Mucosa of stomach (tissue), 1 donor: Measurements from ENCODE around the gene DRICH1.
"Not testable (repeated sequence)": the region's sequence is repeated elsewhere in the genome, so short reads cannot be mapped to it uniquely, and the experiment has no call there.

ENCODE experiments used
- H3K27me3 ChIP-seq: one replicate; pipeline ENCODE4 v1.7.0; 2013; ENCODE audit warnings: mild to moderate bottlenecking, low read length; ENCODE audit not compliant: control insufficient read depth, insufficient read depth
- H3K36me3 ChIP-seq: one replicate; pipeline ENCODE4 v1.7.0; 2013; ENCODE audit warnings: low read length; ENCODE audit not compliant: control insufficient read depth, insufficient read depth
- H3K4me1 ChIP-seq: one replicate; pipeline ENCODE4 v1.7.0; 2013; ENCODE audit warnings: mild to moderate bottlenecking, low read length; ENCODE audit not compliant: control insufficient read depth, insufficient read depth
- H3K4me3 ChIP-seq: one replicate; pipeline ENCODE4 v1.7.0; 2013; ENCODE audit warnings: low read length
- H3K9ac ChIP-seq: one replicate; pipeline ENCODE4 v1.7.0; 2013; ENCODE audit warnings: mild to moderate bottlenecking, low read length, moderate library complexity
- H3K9me3 ChIP-seq: one replicate; pipeline ENCODE4 v1.7.0; 2013; ENCODE audit warnings: mild to moderate bottlenecking, low read length, moderate library complexity; ENCODE audit not compliant: control insufficient read depth
- donor health status: Pancreatic carcinoma.

Gene DRICH1

GRCh38 chr22:23606204-23607131, 25.7 kb downstream of the DRICH1 start:
- H3K4me1 ChIP-seq, result no peaks in the 10 kb centered on the region
- H3K9me3 ChIP-seq, result no peaks in the 10 kb centered on the region
- peaks cover 4% of the 10 kb centered on the region for H3K27me3 ChIP-seq
- H3K9ac ChIP-seq, result no peak overlapping the region
- no peak overlapping the region for H3K4me3 ChIP-seq
- H3K36me3 ChIP-seq, result no peaks in the 10 kb centered on the region

- Histone ChIP-seq H3K4me3 (no peak overlapping the region), H3K36me3 (no peaks in the 10 kb centered on the region), H3K27me3 (peaks cover 4% of the 10 kb centered on the region), H3K4me1 (no peaks in the 10 kb centered on the region), H3K9me3 (no peaks in the 10 kb centered on the region), H3K9ac (no peak overlapping the region)
Measured at GRCh38 chr22:23604939-23605712, 27.0 kb downstream of the DRICH1 start.

- no peak overlapping the region for H3K4me3 ChIP-seq
Measured at GRCh38 chr22:23603266-23603665, 28.9 kb downstream of the DRICH1 start.

GRCh38 chr22:23598805-23599518, 33.2 kb downstream of the DRICH1 start:
- no peaks in the 10 kb centered on the region for H3K27me3 ChIP-seq
- H3K9me3 ChIP-seq, result no peaks in the 10 kb centered on the region
- H3K36me3 ChIP-seq, result no peaks in the 10 kb centered on the region

More at GRCh38 chr22:23603266-23603665, 28.9 kb downstream of the DRICH1 start:
- H3K9me3 ChIP-seq, result no peaks in the 10 kb centered on the region
- H3K4me1 ChIP-seq, result no peaks in the 10 kb centered on the region
- peaks cover 4% of the 10 kb centered on the region for H3K27me3 ChIP-seq
- no peak overlapping the region for H3K9ac ChIP-seq
- no peaks in the 10 kb centered on the region for H3K36me3 ChIP-seq

GRCh38 chr22:23597576-23598268, 34.4 kb downstream of the DRICH1 start:
- H3K4me3 ChIP-seq, H3K36me3 ChIP-seq, H3K9ac ChIP-seq, H3K9me3 ChIP-seq, H3K4me1 ChIP-seq, H3K27me3 ChIP-seq: not testable (repeated sequence)

More at GRCh38 chr22:23598805-23599518, 33.2 kb downstream of the DRICH1 start:
- no peak overlapping the region for H3K9ac ChIP-seq
- no peaks in the 10 kb centered on the region for H3K4me1 ChIP-seq
- H3K4me3 ChIP-seq, result no peak overlapping the region

GRCh38 chr22:23595904-23596303, 36.2 kb downstream of the DRICH1 start:
- not testable (repeated sequence) for H3K4me1 ChIP-seq, H3K9me3 ChIP-seq, H3K4me3 ChIP-seq, H3K36me3 ChIP-seq, H3K9ac ChIP-seq, H3K27me3 ChIP-seq

GRCh38 chr22:23591846-23592245, 40.3 kb downstream of the DRICH1 start:
- Histone ChIP-seq H3K4me3 (no peak overlapping the region), H3K9me3 (no peaks in the 10 kb centered on the region), H3K9ac (no peak overlapping the region), H3K27me3 (no peaks in the 10 kb centered on the region), H3K4me1 (no peaks in the 10 kb centered on the region), H3K36me3 (no peaks in the 10 kb centered on the region)

- no peaks in the 10 kb centered on the region for H3K9me3 ChIP-seq
- H3K27me3 ChIP-seq, result no peaks in the 10 kb centered on the region
- no peak overlapping the region for H3K9ac ChIP-seq
- H3K4me1 ChIP-seq, result no peaks in the 10 kb centered on the region
- H3K36me3 ChIP-seq, result no peaks in the 10 kb centered on the region
- no peak overlapping the region for H3K4me3 ChIP-seq
Measured at GRCh38 chr22:23591201-23591791, 40.8 kb downstream of the DRICH1 start.

GRCh38 chr22:23583836-23584235, 48.3 kb downstream of the DRICH1 start:
- H3K36me3 ChIP-seq, result no peaks in the 10 kb centered on the region
- H3K9me3 ChIP-seq, result no peaks in the 10 kb centered on the region
- H3K4me1 ChIP-seq, result no peaks in the 10 kb centered on the region
- no peak overlapping the region for H3K4me3 ChIP-seq
- no peaks in the 10 kb centered on the region for H3K27me3 ChIP-seq
- no peak overlapping the region for H3K9ac ChIP-seq

GRCh38 chr22:23583153-23583552, 49.0 kb downstream of the DRICH1 start:
- no peaks in the 10 kb centered on the region for H3K9me3 ChIP-seq
- H3K9ac ChIP-seq, result no peak overlapping the region
- H3K27me3 ChIP-seq, result no peaks in the 10 kb centered on the region
- no peaks in the 10 kb centered on the region for H3K36me3 ChIP-seq
- no peaks in the 10 kb centered on the region for H3K4me1 ChIP-seq
- H3K4me3 ChIP-seq, result no peak overlapping the region

GRCh38 chr22:23581260-23581650, 50.9 kb downstream of the DRICH1 start:
- Histone ChIP-seq H3K4me1 (no peaks in the 10 kb centered on the region), H3K9ac (no peak overlapping the region), H3K9me3 (no peaks in the 10 kb centered on the region), H3K4me3 (no peak overlapping the region), H3K36me3 (no peaks in the 10 kb centered on the region), H3K27me3 (no peaks in the 10 kb centered on the region)
